ENCODE data around the gene CFLAR.

The CFLAR gene

DNA sequence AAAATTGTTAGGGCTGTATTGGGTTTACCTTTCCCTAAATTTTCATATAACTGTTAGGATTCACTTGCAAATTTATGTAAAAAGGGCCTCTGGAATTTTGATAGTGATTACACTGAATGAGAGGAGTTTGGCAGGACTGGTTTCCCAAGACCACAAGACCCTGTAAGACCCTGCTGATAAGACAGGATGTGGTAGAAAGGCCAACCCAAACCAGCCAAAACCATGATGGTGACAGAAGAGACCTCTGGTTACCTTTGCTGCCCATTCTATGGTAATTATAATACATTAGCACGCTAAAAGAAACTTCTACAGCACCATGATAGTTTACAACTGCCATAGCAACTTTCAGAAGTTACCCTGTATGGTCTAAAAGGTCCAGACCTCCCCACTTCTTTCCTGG lies 58.7 kb downstream of the CFLAR start:
- H3K4me1 ChIP-seq (ENCODE audit: low read length), result peaks cover 10% of the 10 kb centered on the region
- H3K36me3 ChIP-seq (replicated peaks; ENCODE audit: insufficient read depth, low read length), result no peaks in the 10 kb centered on the region
- H3F3A ChIP-seq (ENCODE audit: insufficient read depth, low read length), result peaks cover 21% of the 10 kb centered on the region
- no peaks in the 10 kb centered on the region for H3K9me3 ChIP-seq (replicated peaks; ENCODE audit: insufficient read depth, low read length)
- no peak overlapping the region for H3K4me3 ChIP-seq (ENCODE audit: low read length)
- no peak overlapping the region for H3K4me2 ChIP-seq (ENCODE audit: low read depth, low read length)
- H3K27ac ChIP-seq (ENCODE audit: low read length), result no peak overlapping the region
- TF ChIP-seq EZH2 (optimal IDR thresholded peaks at IDR 0.05; ENCODE audit: low read depth, low read length) (no peak), EZH2phosphoT487 (IDR thresholded peaks at IDR 0.05; ENCODE audit: low read length) (no peak)
- TF ChIP-seq, protein P1, sequence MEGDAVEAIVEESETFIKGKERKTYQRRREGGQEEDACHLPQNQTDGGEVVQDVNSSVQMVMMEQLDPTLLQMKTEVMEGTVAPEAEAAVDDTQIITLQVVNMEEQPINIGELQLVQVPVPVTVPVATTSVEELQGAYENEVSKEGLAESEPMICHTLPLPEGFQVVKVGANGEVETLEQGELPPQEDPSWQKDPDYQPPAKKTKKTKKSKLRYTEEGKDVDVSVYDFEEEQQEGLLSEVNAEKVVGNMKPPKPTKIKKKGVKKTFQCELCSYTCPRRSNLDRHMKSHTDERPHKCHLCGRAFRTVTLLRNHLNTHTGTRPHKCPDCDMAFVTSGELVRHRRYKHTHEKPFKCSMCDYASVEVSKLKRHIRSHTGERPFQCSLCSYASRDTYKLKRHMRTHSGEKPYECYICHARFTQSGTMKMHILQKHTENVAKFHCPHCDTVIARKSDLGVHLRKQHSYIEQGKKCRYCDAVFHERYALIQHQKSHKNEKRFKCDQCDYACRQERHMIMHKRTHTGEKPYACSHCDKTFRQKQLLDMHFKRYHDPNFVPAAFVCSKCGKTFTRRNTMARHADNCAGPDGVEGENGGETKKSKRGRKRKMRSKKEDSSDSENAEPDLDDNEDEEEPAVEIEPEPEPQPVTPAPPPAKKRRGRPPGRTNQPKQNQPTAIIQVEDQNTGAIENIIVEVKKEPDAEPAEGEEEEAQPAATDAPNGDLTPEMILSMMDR (IDR thresholded peaks at IDR 0.05; ENCODE audit: low read length), result no peak
- no peak overlapping the region for H3K9ac ChIP-seq (ENCODE audit: low read length)
- DNase-seq, result no peak
- H2AFZ ChIP-seq (ENCODE audit: low read length), result no peak overlapping the region
- no peaks in the 10 kb centered on the region for H4K20me1 ChIP-seq (ENCODE audit: insufficient read depth, low read length)
- H3K79me2 ChIP-seq (ENCODE audit: low read length), result no peaks in the 10 kb centered on the region
- no peaks in the 10 kb centered on the region for H3K9me2 ChIP-seq (replicated peaks; ENCODE audit: insufficient read depth, low read length)
- H3K27me3 ChIP-seq (replicated peaks; ENCODE audit: insufficient read depth, low read length), result no peaks in the 10 kb centered on the region

DNA sequence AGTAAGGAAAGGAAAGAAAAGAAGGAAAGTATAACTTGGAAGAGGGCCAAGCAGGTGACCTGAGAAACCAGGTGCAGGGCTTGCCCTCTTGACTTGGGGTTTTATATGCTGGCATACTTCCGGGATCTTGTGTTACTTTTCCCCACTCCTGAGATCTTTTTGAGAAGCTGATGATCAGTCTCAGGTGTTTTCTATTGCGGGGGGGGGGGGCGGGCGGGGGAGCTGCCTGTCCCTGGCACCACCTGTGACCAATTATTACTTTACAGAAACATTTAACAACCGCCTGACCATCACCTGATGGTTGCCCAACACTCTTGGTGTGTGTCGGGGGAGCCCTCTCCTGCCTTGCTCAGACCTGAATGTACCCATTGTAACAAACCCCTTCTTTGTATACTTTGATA lies 60.1 kb downstream of the CFLAR start:
- Histone ChIP-seq H3K36me3 (replicated peaks; ENCODE audit: insufficient read depth, low read length) (no peaks in the 10 kb centered on the region), H4K20me1 (ENCODE audit: insufficient read depth, low read length) (no peaks in the 10 kb centered on the region), H3F3A (ENCODE audit: insufficient read depth, low read length) (peaks cover 21% of the 10 kb centered on the region), H3K4me2 (ENCODE audit: low read depth, low read length) (peak overlapping the region; percentile 97), H2AFZ (ENCODE audit: low read length) (peak overlapping the region; percentile 80), H3K9ac (ENCODE audit: low read length) (peak overlapping the region; percentile 43; the same call in 1 of the 2 replicates), H3K4me1 (ENCODE audit: low read length) (peaks cover 10% of the 10 kb centered on the region), H3K27ac (ENCODE audit: low read length) (peak overlapping the region; percentile 67), H3K79me2 (ENCODE audit: low read length) (no peaks in the 10 kb centered on the region), H3K9me2 (replicated peaks; ENCODE audit: insufficient read depth, low read length) (no peaks in the 10 kb centered on the region), H3K27me3 (replicated peaks; ENCODE audit: insufficient read depth, low read length) (no peaks in the 10 kb centered on the region), H3K4me3 (ENCODE audit: low read length) (peak overlapping the region; percentile 16), H3K9me3 (replicated peaks; ENCODE audit: insufficient read depth, low read length) (no peaks in the 10 kb centered on the region)
- peak; percentile 75 for DNase-seq
- TF ChIP-seq EZH2 (optimal IDR thresholded peaks at IDR 0.05; ENCODE audit: low read depth, low read length) (no peak), EZH2phosphoT487 (IDR thresholded peaks at IDR 0.05; ENCODE audit: low read length) (no peak)
- TF ChIP-seq, protein P1 (IDR thresholded peaks at IDR 0.05; ENCODE audit: low read length), result no peak

DNA sequence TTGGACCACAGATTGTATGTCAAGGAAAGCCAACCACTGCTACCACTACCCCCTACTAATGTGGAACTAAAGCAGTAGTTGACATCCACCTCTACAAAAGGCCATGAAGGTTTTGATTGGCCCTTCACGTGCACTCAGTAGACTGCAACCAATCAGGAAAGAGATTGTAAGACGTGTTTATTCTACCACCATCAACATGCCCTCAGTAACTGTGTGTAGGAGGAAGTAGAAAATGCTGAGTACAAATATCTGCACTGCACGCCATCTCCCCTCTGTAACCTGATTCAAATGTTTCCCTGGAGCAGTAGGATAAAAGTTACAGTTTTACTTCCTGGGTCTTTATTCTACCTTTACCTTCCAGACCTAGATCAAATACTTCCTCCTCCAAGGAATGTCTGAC lies 64.0 kb downstream of the CFLAR start:
- Histone ChIP-seq H3K4me3 (ENCODE audit: low read length) (no peak overlapping the region), H3K4me1 (ENCODE audit: low read length) (peaks cover 14% of the 10 kb centered on the region), H3F3A (ENCODE audit: insufficient read depth, low read length) (peaks cover 39% of the 10 kb centered on the region), H3K9me3 (replicated peaks; ENCODE audit: insufficient read depth, low read length) (no peaks in the 10 kb centered on the region), H3K79me2 (ENCODE audit: low read length) (peaks cover 22% of the 10 kb centered on the region), H3K9ac (ENCODE audit: low read length) (no peak overlapping the region), H3K9me2 (replicated peaks; ENCODE audit: insufficient read depth, low read length) (no peaks in the 10 kb centered on the region), H3K36me3 (replicated peaks; ENCODE audit: insufficient read depth, low read length) (no peaks in the 10 kb centered on the region), H3K27me3 (replicated peaks; ENCODE audit: insufficient read depth, low read length) (no peaks in the 10 kb centered on the region), H4K20me1 (ENCODE audit: insufficient read depth, low read length) (no peaks in the 10 kb centered on the region), H2AFZ (ENCODE audit: low read length) (no peak overlapping the region), H3K27ac (ENCODE audit: low read length) (no peak overlapping the region), H3K4me2 (ENCODE audit: low read depth, low read length) (no peak overlapping the region)
- TF ChIP-seq, protein P1 (IDR thresholded peaks at IDR 0.05; ENCODE audit: low read length), result no peak
- TF ChIP-seq EZH2phosphoT487 (IDR thresholded peaks at IDR 0.05; ENCODE audit: low read length), result no peak
- no peak for TF ChIP-seq EZH2 (optimal IDR thresholded peaks at IDR 0.05; ENCODE audit: low read depth, low read length)
- DNase-seq, result no peak
